ENCODE results near the gene HIVEP3.
A peak's percentile ranks its signal among the peaks of the same experiment; 100 is the strongest.

Gene HIVEP3

DNA sequence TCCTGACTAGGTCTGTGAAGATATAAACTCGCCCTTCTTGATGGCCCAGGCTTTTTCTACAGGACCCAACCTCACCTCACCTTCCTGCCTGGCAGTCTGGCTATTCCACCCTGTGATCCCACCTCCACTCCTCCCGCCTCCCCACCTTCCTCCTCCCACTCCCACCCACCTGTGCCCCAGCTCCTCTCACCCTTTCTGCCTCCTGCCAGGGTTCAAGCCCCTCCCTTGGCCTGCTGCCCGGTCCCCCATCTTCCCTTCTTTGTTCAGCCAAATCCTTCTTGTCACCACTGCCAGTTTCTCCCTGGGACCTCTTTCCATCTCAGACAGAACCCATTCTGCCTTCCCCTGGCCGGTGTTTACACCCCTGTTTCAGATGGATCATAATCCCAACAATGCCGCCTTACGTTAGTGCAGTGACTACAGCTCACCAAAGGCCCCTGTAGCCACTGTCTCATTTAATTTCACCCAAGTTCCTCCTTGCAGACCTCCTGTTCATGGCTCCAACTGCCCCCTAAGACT lies 306.7 kb downstream of the HIVEP3 start:
- Histone ChIP-seq H3K27me3 (no peaks in the 10 kb centered on the region), H3K9ac (no peak overlapping the region), H4K20me1 (peaks cover 0 to 53% (median 0%) of the 10 kb centered on the region in 11 experiments; a peak in 5 of 22 replicates), H3K27ac (peak overlapping the region in 1 of 11 experiments; percentile 16; a peak in 2 of 22 replicates), H3K4me3 (no peak overlapping the region), H3K4me2 (peak overlapping the region in 4 of 11 experiments; percentile 21 to 45 (median 23); a peak in 4 of 22 replicates), H3K9me3 (replicated peaks in 1 of 11) (peaks cover 0 to 3% (median 0%) of the 10 kb centered on the region in 11 experiments; a peak in 1 of 22 replicates), H3K4me1 (peaks cover 15 to 42% (median 19%) of the 10 kb centered on the region in 10 experiments; a peak in 19 of 20 replicates), H3K36me3 (peaks cover 0 to 23% (median 0%) of the 10 kb centered on the region in 11 experiments; a peak in 3 of 22 replicates)
- no peak for TF ChIP-seq Cebpa-rat (IDR thresholded peaks at IDR 0.05)

DNA sequence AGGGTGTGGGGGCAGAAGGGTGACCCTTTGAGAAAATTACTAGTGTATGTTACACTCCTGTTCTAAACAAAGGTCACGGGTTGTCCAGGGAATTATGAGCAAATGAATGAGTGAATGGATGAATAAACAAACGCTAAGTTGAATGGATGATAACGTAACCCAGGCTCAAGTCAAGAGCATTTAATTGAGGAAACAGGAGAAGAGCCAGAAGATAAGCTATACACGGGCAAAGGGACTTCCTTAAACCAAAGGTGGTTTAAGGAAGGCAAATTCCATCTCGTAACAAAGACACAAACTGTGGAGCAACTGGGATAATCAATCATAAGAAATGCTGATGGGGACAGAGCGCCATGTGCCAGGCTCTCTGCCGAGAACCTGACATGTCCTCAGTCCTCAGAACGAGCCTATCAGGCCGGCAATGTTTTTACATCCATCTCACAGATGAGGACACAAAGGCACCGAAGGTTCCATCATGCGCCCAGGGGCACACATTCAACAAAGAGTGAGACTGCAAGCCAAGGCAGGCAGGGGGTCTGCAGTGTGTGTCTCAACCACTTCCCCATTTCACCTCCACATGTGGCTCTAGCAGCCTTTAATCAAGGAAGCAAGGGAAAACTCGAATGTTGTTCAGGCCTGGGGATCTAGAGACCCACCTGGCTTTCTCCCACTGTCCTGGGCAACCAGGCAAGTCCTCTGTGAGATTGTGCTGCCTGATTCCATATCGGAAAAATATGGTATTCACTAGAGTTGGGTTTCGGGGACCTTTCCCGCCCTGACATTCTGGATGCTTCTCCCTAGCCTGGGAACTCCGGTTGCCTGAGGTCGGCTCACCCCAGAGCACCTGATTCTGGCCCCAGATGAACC lies 307.4 kb downstream of the HIVEP3 start:
- Histone ChIP-seq H4K20me1 (peaks cover 0 to 52% (median 0%) of the 10 kb centered on the region in 11 experiments; a peak in 5 of 22 replicates), H3K27me3 (no peaks in the 10 kb centered on the region), H3K9ac (no peak overlapping the region), H3K9me3 (replicated peaks in 1 of 11) (peaks cover 0 to 3% (median 0%) of the 10 kb centered on the region in 11 experiments; a peak in 1 of 22 replicates), H3K36me3 (peaks cover 0 to 21% (median 0%) of the 10 kb centered on the region in 11 experiments; a peak in 3 of 22 replicates), H3K4me1 (peaks cover 15 to 42% (median 19%) of the 10 kb centered on the region in 10 experiments; a peak in 19 of 20 replicates), H3K4me3 (no peak overlapping the region), H3K4me2 (peak overlapping the region in 4 of 11 experiments; percentile 21 to 45 (median 23); a peak in 4 of 22 replicates), H3K27ac (peak overlapping the region in 1 of 11 experiments; percentile 16; a peak in 2 of 22 replicates)
- no peak for TF ChIP-seq Cebpa-rat (IDR thresholded peaks at IDR 0.05)

DNA sequence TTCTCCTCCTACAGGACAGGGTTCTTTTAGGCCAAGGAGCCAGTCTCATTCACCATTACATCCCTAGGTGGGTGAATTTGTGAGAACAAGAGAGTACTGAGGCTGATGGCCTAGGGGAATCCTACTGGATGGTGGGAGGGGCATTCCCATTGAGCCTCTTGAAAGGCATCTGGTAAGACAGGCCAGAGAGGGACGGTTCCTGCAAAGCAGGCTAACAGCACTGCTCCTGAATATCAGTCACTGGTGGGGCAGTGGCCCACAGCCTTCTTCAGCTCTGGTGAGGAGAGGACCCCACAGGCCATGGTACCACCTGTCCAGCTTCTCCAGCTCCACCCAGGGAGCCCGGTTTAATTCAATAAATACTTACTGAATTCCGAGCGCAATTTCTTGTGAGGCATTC lies 308.4 kb downstream of the HIVEP3 start:
- H3K4me3 ChIP-seq: no peak overlapping the region
- no peaks in the 10 kb centered on the region for H3K27me3 ChIP-seq
- no peak overlapping the region for H3K4me2 ChIP-seq
- H3K9ac ChIP-seq: no peak overlapping the region
- no peak for TF ChIP-seq Cebpa-rat (IDR thresholded peaks at IDR 0.05)
- peaks cover 0 to 46% (median 0%) of the 10 kb centered on the region in 11 experiments; a peak in 5 of 22 replicates for H4K20me1 ChIP-seq
- no peak overlapping the region for H3K27ac ChIP-seq
- H3K36me3 ChIP-seq: peaks cover 0 to 16% (median 0%) of the 10 kb centered on the region in 11 experiments; a peak in 3 of 22 replicates
- H3K4me1 ChIP-seq: peaks cover 15 to 38% (median 19%) of the 10 kb centered on the region in 10 experiments; a peak in 19 of 20 replicates
- H3K9me3 ChIP-seq (replicated peaks in 1 of 11): peaks cover 0 to 3% (median 0%) of the 10 kb centered on the region in 11 experiments; a peak in 1 of 22 replicates

DNA sequence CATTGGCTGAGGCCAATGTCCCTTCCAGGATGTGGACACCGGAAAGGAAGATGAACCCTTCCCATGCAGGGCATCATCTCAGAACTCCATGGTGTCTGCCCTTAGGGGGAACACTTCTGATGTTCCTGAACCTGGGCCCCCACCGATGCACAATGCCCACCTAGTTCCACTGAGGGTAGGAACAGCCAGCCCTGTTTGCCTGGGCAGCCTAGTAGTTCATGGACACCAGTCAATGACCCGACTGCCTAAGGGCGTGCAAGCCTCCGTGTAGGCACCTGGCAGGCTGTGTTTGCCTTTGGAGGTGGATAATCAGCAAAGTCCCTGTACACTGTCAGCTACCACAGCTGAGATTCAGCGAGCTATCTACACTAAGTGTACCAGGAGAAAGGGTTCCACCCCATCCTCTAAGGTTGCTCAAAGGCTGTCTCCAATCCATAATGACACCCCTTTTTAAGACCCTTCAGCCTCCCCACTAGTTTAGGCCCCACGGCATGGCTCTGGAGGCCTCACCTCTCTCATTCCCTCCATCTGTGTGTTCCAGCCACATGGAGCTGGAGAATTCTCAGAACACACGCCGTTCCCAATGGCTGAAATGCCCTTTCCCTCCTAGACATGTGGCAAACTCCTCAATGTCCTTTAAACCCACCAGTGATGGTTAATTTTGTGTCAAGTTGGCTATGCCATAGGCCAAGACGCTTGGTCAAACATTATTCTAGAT lies 309.4 kb downstream of the HIVEP3 start:
- H3K36me3 ChIP-seq: peaks cover 0 to 16% (median 0%) of the 10 kb centered on the region in 11 experiments; a peak in 3 of 22 replicates
- H3K4me1 ChIP-seq: peaks cover 9 to 30% (median 16%) of the 10 kb centered on the region in 10 experiments; a peak in 19 of 20 replicates
- H4K20me1 ChIP-seq: peaks cover 0 to 42% (median 0%) of the 10 kb centered on the region in 11 experiments; a peak in 5 of 22 replicates
- no peak overlapping the region for H3K27ac ChIP-seq
- peaks cover 0 to 3% (median 0%) of the 10 kb centered on the region in 11 experiments; a peak in 1 of 22 replicates for H3K9me3 ChIP-seq (replicated peaks in 1 of 11)
- no peaks in the 10 kb centered on the region for H3K27me3 ChIP-seq
- no peak overlapping the region for H3K9ac ChIP-seq
- no peak for TF ChIP-seq Cebpa-rat (IDR thresholded peaks at IDR 0.05)
- no peak overlapping the region for H3K4me2 ChIP-seq
- H3K4me3 ChIP-seq: no peak overlapping the region

DNA sequence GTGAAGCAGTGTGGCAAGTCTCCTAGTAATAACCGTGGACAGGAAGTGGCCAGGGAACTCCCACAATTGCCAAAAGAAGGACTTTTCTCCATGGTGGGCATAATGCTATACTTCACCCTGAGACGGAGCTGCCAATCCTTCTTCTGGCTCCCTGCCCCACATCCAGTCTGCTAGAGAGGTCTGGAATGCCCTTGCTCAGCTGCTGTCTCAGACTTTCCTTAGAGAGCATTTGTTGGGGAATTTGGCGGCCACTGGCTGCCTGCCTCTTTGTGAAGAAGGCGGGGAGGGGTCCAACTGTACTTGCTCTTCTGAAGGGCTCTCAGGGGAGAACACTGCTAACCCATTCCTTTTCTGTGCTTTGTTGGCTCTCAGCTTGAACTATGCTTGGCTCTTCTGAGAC lies 310.5 kb downstream of the HIVEP3 start:
- no peaks in the 10 kb centered on the region for H3K27me3 ChIP-seq
- peaks cover 0 to 19% (median 0%) of the 10 kb centered on the region in 11 experiments; a peak in 4 of 22 replicates for H3K36me3 ChIP-seq

DNA sequence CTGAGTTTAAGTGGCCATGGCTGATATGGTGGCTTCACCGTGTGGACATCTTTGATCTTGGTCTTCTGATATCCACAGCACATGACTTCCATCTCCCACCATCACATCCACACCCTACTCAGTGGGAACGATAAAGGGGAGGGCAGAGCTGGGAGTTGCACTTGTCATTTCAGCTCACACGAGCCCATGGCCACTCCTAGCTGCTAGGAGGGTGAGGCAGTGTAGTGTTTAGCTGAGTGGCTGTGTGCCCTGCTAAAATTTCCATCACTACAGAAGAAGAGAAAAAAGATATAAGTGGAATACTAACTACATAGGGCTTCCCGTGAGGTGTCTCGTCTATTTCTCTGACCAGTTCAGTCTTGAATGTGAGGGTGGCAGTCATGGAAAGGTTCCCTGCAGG lies 310.9 kb downstream of the HIVEP3 start:
- no peak overlapping the region for H3K4me3 ChIP-seq
- peaks cover 0 to 11% (median 0%) of the 10 kb centered on the region in 11 experiments; a peak in 6 of 22 replicates for H3K9me3 ChIP-seq (replicated peaks in 1 of 11)
- peaks cover 0 to 20% (median 7%) of the 10 kb centered on the region in 10 experiments; a peak in 8 of 20 replicates for H3K4me1 ChIP-seq
- H3K4me2 ChIP-seq: no peak overlapping the region
- no peaks in the 10 kb centered on the region for H3K27me3 ChIP-seq
- TF ChIP-seq Cebpa-rat (IDR thresholded peaks at IDR 0.05): no peak
- H3K9ac ChIP-seq: no peak overlapping the region
- H4K20me1 ChIP-seq: peaks cover 0 to 31% (median 0%) of the 10 kb centered on the region in 11 experiments; a peak in 4 of 22 replicates
- no peak overlapping the region for H3K27ac ChIP-seq
- H3K36me3 ChIP-seq: peaks cover 0 to 18% (median 0%) of the 10 kb centered on the region in 11 experiments; a peak in 5 of 22 replicates

More for the DNA sequence above, 310.5 kb downstream of the HIVEP3 start:
- no peak overlapping the region for H3K27ac ChIP-seq
- H3K4me2 ChIP-seq: no peak overlapping the region
- no peak overlapping the region for H3K9ac ChIP-seq
- TF ChIP-seq Cebpa-rat (IDR thresholded peaks at IDR 0.05): no peak
- H3K4me3 ChIP-seq: no peak overlapping the region
- peaks cover 0 to 7% (median 0%) of the 10 kb centered on the region in 11 experiments; a peak in 5 of 22 replicates for H3K9me3 ChIP-seq (replicated peaks in 1 of 11)
- peaks cover 0 to 35% (median 0%) of the 10 kb centered on the region in 11 experiments; a peak in 4 of 22 replicates for H4K20me1 ChIP-seq
- peaks cover 0 to 22% (median 7%) of the 10 kb centered on the region in 10 experiments; a peak in 8 of 20 replicates for H3K4me1 ChIP-seq

DNA sequence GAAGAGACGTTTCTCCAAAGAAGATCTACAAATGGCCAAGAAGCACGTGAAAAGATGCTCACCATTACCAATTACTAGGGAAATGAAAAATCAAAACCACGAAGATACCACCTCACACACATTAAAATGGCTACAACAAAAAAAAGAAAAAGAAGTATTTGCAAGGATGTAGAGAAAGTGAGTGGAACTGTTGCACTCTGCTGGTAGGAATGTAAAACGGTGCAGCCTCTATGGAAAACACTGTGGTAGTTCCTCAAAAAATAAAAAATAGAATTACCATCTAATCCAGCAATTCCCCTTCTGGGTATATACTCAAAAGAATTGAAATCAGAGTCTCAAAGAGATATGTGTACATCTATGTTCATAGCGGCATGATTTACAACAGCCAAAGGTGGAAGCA lies 318.8 kb downstream of the HIVEP3 start:
- H3K4me3 ChIP-seq: no peak overlapping the region

DNA sequence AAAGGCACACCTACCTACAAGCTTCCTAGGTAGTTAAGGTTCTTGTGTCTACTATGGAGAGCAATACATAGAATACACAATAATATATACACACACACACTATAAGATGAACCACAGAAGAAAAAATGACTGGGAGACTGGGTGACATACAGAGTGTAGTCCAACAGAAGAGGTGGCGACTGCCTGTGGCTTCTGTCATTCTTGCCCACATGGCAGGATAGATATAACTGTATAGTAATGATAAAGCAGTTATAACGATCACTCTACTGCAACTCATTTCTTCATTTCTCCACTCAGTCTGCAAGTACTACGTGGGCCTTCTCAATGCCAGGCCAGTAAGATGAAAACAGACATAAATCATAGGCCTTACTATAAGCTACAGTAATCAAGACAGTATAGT lies 320.4 kb downstream of the HIVEP3 start:
- Histone ChIP-seq H3K27me3 (no peaks in the 10 kb centered on the region), H3K36me3 (peaks cover 0 to 7% (median 0%) of the 10 kb centered on the region in 11 experiments; a peak in 5 of 22 replicates), H3K9ac (no peak overlapping the region), H3K4me3 (no peak overlapping the region), H4K20me1 (peaks cover 0 to 25% (median 0%) of the 10 kb centered on the region in 11 experiments; a peak in 5 of 22 replicates), H3K27ac (no peak overlapping the region), H3K4me2 (no peak overlapping the region), H3K9me3 (replicated peaks in 1 of 11) (peaks cover 6 to 25% (median 15%) of the 10 kb centered on the region in 11 experiments; a peak in 20 of 22 replicates), H3K4me1 (no peaks in the 10 kb centered on the region; a peak in 1 of 20 replicates)
- no peak for TF ChIP-seq Cebpa-rat (IDR thresholded peaks at IDR 0.05)

More for the DNA sequence above, 318.8 kb downstream of the HIVEP3 start:
- peaks cover 6 to 27% (median 15%) of the 10 kb centered on the region in 11 experiments; a peak in 20 of 22 replicates for H3K9me3 ChIP-seq (replicated peaks in 1 of 11)
- H3K36me3 ChIP-seq: peaks cover 0 to 12% (median 0%) of the 10 kb centered on the region in 11 experiments; a peak in 5 of 22 replicates
- H4K20me1 ChIP-seq: peaks cover 0 to 22% (median 0%) of the 10 kb centered on the region in 11 experiments; a peak in 5 of 22 replicates
- no peak for TF ChIP-seq Cebpa-rat (IDR thresholded peaks at IDR 0.05)
- no peak overlapping the region for H3K27ac ChIP-seq
- no peaks in the 10 kb centered on the region for H3K27me3 ChIP-seq
- no peak overlapping the region for H3K4me2 ChIP-seq
- no peaks in the 10 kb centered on the region; a peak in 1 of 20 replicates for H3K4me1 ChIP-seq
- no peak overlapping the region for H3K9ac ChIP-seq
